Liver (tissue), 3 donors: ENCODE data around the gene JAGN1.

Experiments
- ATF3 ChIP-seq: IDR thresholded peaks from 2 replicates; pipeline ENCODE4 v1.6.1; 2016; ENCODE audit warnings: antibody characterized with exemption
- CTCF ChIP-seq: fragments of 150-350 bp; IDR thresholded peaks from 2 replicates; pipeline ENCODE4 v1.5.1; 2017; ENCODE audit warnings: improper control_type of control experiment, low read depth, low read length; ENCODE audit not compliant: missing input control
- HNF4A ChIP-seq, 2 donors: conservative IDR thresholded peaks; 2 replicates each; pipeline ENCODE4 v1.6.1; 2016; ENCODE audit warnings: antibody characterized with exemption in 2 of 2, mild to moderate bottlenecking in 2 of 2
- SP1 ChIP-seq: IDR thresholded peaks from 2 replicates; pipeline ENCODE4 v1.6.1; 2018; ENCODE audit warnings: antibody characterized with exemption, mild to moderate bottlenecking
- ZBTB33 ChIP-seq: IDR thresholded peaks from 2 replicates; pipeline ENCODE4 v1.6.1; 2016; ENCODE audit warnings: antibody characterized with exemption
- donor health status: healthy.
- donor health status: healthy.

- TF ChIP-seq SP1 (no peak), ATF3 (no peak), CTCF (peak; percentile 7), ZBTB33 (no peak), HNF4A (conservative IDR thresholded peaks at IDR 0.05) (no peak)
Observed at GRCh38 chr3:9930804-9931418, 40.5 kb downstream of the JAGN1 start.
